HG03066 (cell line): ENCODE results near the gene KIDINS220.

Source experiments
- ATAC-seq: cut with Tn5 transposase; IDR thresholded peaks from one replicate; pipeline ENCODE4 v1.9.1; 2021; ENCODE audit warnings: low read depth; ENCODE audit not compliant: unreplicated experiment

Gene KIDINS220

GRCh38 chr2:8836971-8837794 is at the start of gene KIDINS220:
Gene KIDINS220, minus strand, starts transcription at chr2:8837613. Its CDS starts 10,520 bp downstream, at chr2:8827093.
- peak; percentile 82 for ATAC-seq

- ATAC-seq: no peak
Observed at GRCh38 chr2:8886876-8887275, 49.5 kb upstream of the KIDINS220 start.

GRCh38 chr2:8886202-8886518 is 48.7 kb upstream of the KIDINS220 start:
- ATAC-seq: no peak

GRCh38 chr2:8885449-8886201 is 48.2 kb upstream of the KIDINS220 start:
- ATAC-seq: no peak

- no peak for ATAC-seq
Observed at GRCh38 chr2:8884812-8885211, 47.4 kb upstream of the KIDINS220 start.

GRCh38 chr2:8882094-8882493 is 44.7 kb upstream of the KIDINS220 start:
- ATAC-seq: no peak

- no peak for ATAC-seq
Observed at GRCh38 chr2:8877894-8878293, 40.5 kb upstream of the KIDINS220 start.

- ATAC-seq: no peak
Observed at GRCh38 chr2:8877332-8877731, 39.9 kb upstream of the KIDINS220 start.

- ATAC-seq: no peak
Observed at GRCh38 chr2:8876628-8877027, 39.2 kb upstream of the KIDINS220 start.

- ATAC-seq: no peak
Observed at GRCh38 chr2:8872821-8873432, 35.5 kb upstream of the KIDINS220 start.

- no peak for ATAC-seq
Observed at GRCh38 chr2:8870441-8870840, 33.0 kb upstream of the KIDINS220 start.

- ATAC-seq: no peak
Observed at GRCh38 chr2:8867363-8867762, 29.9 kb upstream of the KIDINS220 start.

GRCh38 chr2:8863331-8863953 is 26.0 kb upstream of the KIDINS220 start:
- no peak for ATAC-seq

- ATAC-seq: no peak
Observed at GRCh38 chr2:8862230-8862629, 24.8 kb upstream of the KIDINS220 start.

GRCh38 chr2:8861797-8862196 is 24.4 kb upstream of the KIDINS220 start:
- ATAC-seq: no peak

- ATAC-seq: no peak
Observed at GRCh38 chr2:8860239-8860638, 22.8 kb upstream of the KIDINS220 start.

- no peak for ATAC-seq
Observed at GRCh38 chr2:8858910-8859309, 21.5 kb upstream of the KIDINS220 start.

GRCh38 chr2:8858264-8858663 is 20.9 kb upstream of the KIDINS220 start:
- ATAC-seq: no peak

- ATAC-seq: no peak
Observed at GRCh38 chr2:8857709-8858108, 20.3 kb upstream of the KIDINS220 start.

- no peak for ATAC-seq
Observed at GRCh38 chr2:8856176-8856575, 18.8 kb upstream of the KIDINS220 start.

GRCh38 chr2:8855010-8855409 is 17.6 kb upstream of the KIDINS220 start:
- no peak for ATAC-seq
